Hepatocyte (in vitro differentiated cells): ENCODE results near the gene TMPRSS11A.

ENCODE experiments used
- CTCF ChIP-seq: fragments of 200-600 bp; sonication (generic); IDR thresholded peaks from 2 replicates; pipeline ENCODE4 v1.5.1; 2016; ENCODE audit warnings: antibody characterized with exemption, mild to moderate bottlenecking; ENCODE audit not compliant: poor library complexity
- EZH2 ChIP-seq: fragments of 200-600 bp; sonication (generic); IDR thresholded peaks from 2 replicates; pipeline ENCODE4 v1.6.1; 2016; ENCODE audit warnings: antibody characterized with exemption, mild to moderate bottlenecking, borderline replicate concordance

GRCh38 chr4:67940506-67940905 is 22.8 kb downstream of the TMPRSS11A start:
- TF ChIP-seq CTCF, result no peak
- no peak for TF ChIP-seq EZH2
